SK-N-SH treated with all-trans-retinoic acid at 6 μM for 48 hours (cell line): ENCODE data around the gene MCF2.

ENCODE experiments used
- ATAC-seq: fragments of 200-7000 bp; cut with Tn5 transposase; 3 replicates; pipeline ENCODE4 v1.9.1; 2020; ENCODE audit warnings: mild to moderate bottlenecking, moderate library complexity
- ARNTL ChIP-seq: fragments of 450-650 bp; formaldehyde crosslinking; IDR thresholded peaks from 2 replicates; pipeline ENCODE4 v1.5.0; 2020; ENCODE audit warnings: low read depth, mild to moderate bottlenecking, moderate library complexity, borderline replicate concordance
- BACH2 ChIP-seq: fragments of 250-450 bp; sonication (Bioruptor Pico); IDR thresholded peaks from 2 replicates; pipeline ENCODE4 v1.9.0; 2021; ENCODE audit warnings: mild to moderate bottlenecking, borderline replicate concordance
- CREB5 ChIP-seq: fragments of 250-450 bp; sonication (Bioruptor Pico); IDR thresholded peaks from 2 replicates; pipeline ENCODE4 v1.5.1; 2020; ENCODE audit warnings: low read depth, mild to moderate bottlenecking, moderate library complexity
- CSDC2 ChIP-seq: fragments of 250-450 bp; sonication (Bioruptor Pico); IDR thresholded peaks from 2 replicates; pipeline ENCODE4 v1.5.0; 2020; ENCODE audit warnings: mild to moderate bottlenecking, moderate library complexity
- CSRNP3 ChIP-seq: fragments of 250-450 bp; sonication (Bioruptor Pico); IDR thresholded peaks from 2 replicates; pipeline ENCODE4 v1.5.1; 2021; ENCODE audit warnings: mild to moderate bottlenecking, moderate library complexity
- ESRRG ChIP-seq: fragments of 250-450 bp; sonication (Bioruptor Pico); IDR thresholded peaks from 2 replicates; pipeline ENCODE4 v1.6.1; 2021; ENCODE audit warnings: mild to moderate bottlenecking
- GLIS3 ChIP-seq: fragments of 250-450 bp; sonication (Bioruptor Pico); IDR thresholded peaks from 2 replicates; pipeline ENCODE4 v1.5.0; 2020; ENCODE audit warnings: mild to moderate bottlenecking, moderate library complexity
- OSR1 ChIP-seq: fragments of 250-450 bp; sonication (Bioruptor Pico); IDR thresholded peaks from 2 replicates; pipeline ENCODE4 v1.8.0; 2022; ENCODE audit warnings: moderate library complexity, mild to moderate bottlenecking, inconsistent platforms
- PATZ1 ChIP-seq: fragments of 250-450 bp; sonication (Bioruptor Pico); IDR thresholded peaks from 2 replicates; pipeline ENCODE4 v1.8.0; 2020; ENCODE audit warnings: mild to moderate bottlenecking, moderate library complexity, borderline replicate concordance
- POU6F1 ChIP-seq: fragments of 250-450 bp; sonication (Bioruptor Pico); IDR thresholded peaks from 2 replicates; pipeline ENCODE4 v1.8.0; 2021; ENCODE audit warnings: low read depth, mild to moderate bottlenecking, moderate library complexity, borderline replicate concordance
- PPARA ChIP-seq: fragments of 250-450 bp; sonication (Bioruptor Pico); IDR thresholded peaks from 2 replicates; pipeline ENCODE4 v1.5.0; 2020; ENCODE audit warnings: mild to moderate bottlenecking, borderline replicate concordance
- RARB ChIP-seq: fragments of 250-450 bp; sonication (Bioruptor Pico); IDR thresholded peaks from 2 replicates; pipeline ENCODE4 v1.8.0; 2021; ENCODE audit warnings: mild to moderate bottlenecking, moderate library complexity
- SNAI2 ChIP-seq: fragments of 250-450 bp; sonication (Bioruptor Pico); IDR thresholded peaks from 2 replicates; pipeline ENCODE4 v1.5.0; 2020; ENCODE audit warnings: mild to moderate bottlenecking, moderate library complexity
- TCF4 ChIP-seq: fragments of 250-450 bp; sonication (Bioruptor Pico); IDR thresholded peaks from 2 replicates; pipeline ENCODE4 v1.8.0; 2021; ENCODE audit warnings: mild to moderate bottlenecking, moderate library complexity, borderline replicate concordance
- TSHZ2 ChIP-seq: fragments of 250-450 bp; sonication (Bioruptor Pico); IDR thresholded peaks from 2 replicates; pipeline ENCODE4 v1.5.0; 2020; ENCODE audit warnings: mild to moderate bottlenecking, moderate library complexity
- ZC3H10 ChIP-seq: fragments of 250-450 bp; sonication (Bioruptor Pico); IDR thresholded peaks from 2 replicates; pipeline ENCODE4 v1.5.1; 2021; ENCODE audit warnings: mild to moderate bottlenecking, moderate library complexity
- ZFP3 ChIP-seq: fragments of 250-450 bp; sonication (Bioruptor Pico); IDR thresholded peaks from 2 replicates; pipeline ENCODE4 v1.5.0; 2020; ENCODE audit warnings: mild to moderate bottlenecking, moderate library complexity
- ZFP30 ChIP-seq: fragments of 450-650 bp; formaldehyde crosslinking; IDR thresholded peaks from 2 replicates; pipeline ENCODE4 v1.5.0; 2022; ENCODE audit warnings: mild to moderate bottlenecking, moderate library complexity
- ZNF565 ChIP-seq: fragments of 450-650 bp; formaldehyde crosslinking; conservative IDR thresholded peaks from 2 replicates; pipeline ENCODE4 v1.5.0; 2020; ENCODE audit warnings: low read depth, mild to moderate bottlenecking, moderate library complexity
- ZNF70 ChIP-seq: fragments of 450-650 bp; formaldehyde crosslinking; IDR thresholded peaks from 2 replicates; pipeline ENCODE4 v1.5.0; 2020; ENCODE audit warnings: mild to moderate bottlenecking, moderate library complexity
- ZNF8 ChIP-seq: fragments of 450-650 bp; formaldehyde crosslinking; IDR thresholded peaks from 2 replicates; pipeline ENCODE4 v1.5.0; 2020; ENCODE audit warnings: mild to moderate bottlenecking, moderate library complexity

MCF2 gene

GRCh38 chrX:139708067-139708466, at the start of gene MCF2:
Gene MCF2, minus strand, starts transcription at chrX:139708167. Its CDS starts 56,423 bp downstream, at chrX:139651744.
- no peak for TF ChIP-seq CSDC2 (CRISPR knock-in tag)
- TF ChIP-seq CSRNP3 = no peak
- TF ChIP-seq RARB (CRISPR knock-in tag) = no peak
- TF ChIP-seq ZNF70 (CRISPR knock-in tag) = no peak
- no peak for TF ChIP-seq ARNTL
- no peak for ATAC-seq

GRCh38 chrX:139751053-139751452, 43.1 kb upstream of the MCF2 start:
- TF ChIP-seq GLIS3 (no peak), ZNF70 (CRISPR knock-in tag) (no peak), CREB5 (CRISPR knock-in tag) (no peak), OSR1 (no peak), CSDC2 (CRISPR knock-in tag) (no peak), BACH2 (no peak), RARB (CRISPR knock-in tag) (no peak), PATZ1 (no peak), ZNF8 (CRISPR knock-in tag) (no peak), ZFP3 (CRISPR knock-in tag) (no peak), CSRNP3 (no peak), ZFP30 (CRISPR knock-in tag) (no peak), PPARA (no peak), ZC3H10 (CRISPR knock-in tag) (no peak)
- TF ChIP-seq, all 23 proteins: peak for 0
- ATAC-seq = no peak

- TF ChIP-seq TCF4 (CRISPR knock-in tag) (no peak), ZC3H10 (CRISPR knock-in tag) (no peak), CSDC2 (CRISPR knock-in tag) (no peak), ZFP30 (CRISPR knock-in tag) (no peak), TSHZ2 (no peak), RARB (CRISPR knock-in tag) (no peak), ESRRG (no peak), SNAI2 (no peak), ZFP3 (CRISPR knock-in tag) (no peak), BACH2 (no peak), ZNF70 (CRISPR knock-in tag) (no peak), POU6F1 (CRISPR knock-in tag) (no peak), CSRNP3 (no peak), PPARA (no peak), PATZ1 (no peak), ARNTL (no peak), ZNF565 (CRISPR knock-in tag) (no peak), ZNF8 (CRISPR knock-in tag) (no peak)
- TF ChIP-seq, all 23 proteins: peak for 0
- no peak for ATAC-seq
Observed at GRCh38 chrX:139750390-139750789, 42.4 kb upstream of the MCF2 start.
